Calu3 (cell line): Measurements from ENCODE around the gene TCF7L2. TPM values are rescaled to one million over a fixed set of nuclear protein-coding genes. Genes with fewer than 3 reads are reported as not detected.

ENCODE experiments used
- BruUV-seq: library from RNA; stranded (reverse); fragments of 400-500 nt; replicated peaks from 2 replicates; lab custom pipeline; 2021; lab: Mats Ljungman, UMichigan
- CTCF ChIA-PET: fragments of 300-600 bp; sonication (Branson Sonifier 250); formaldehyde crosslinking; loops from one replicate; lab custom pipeline; 2022; ENCODE audit warnings: antibody characterized with exemption; lab: Charles Lee
- DNase-seq: peaks from one replicate; pipeline ENCODE4 v3.0.0; 2022
- H3K27ac Mint-ChIP-seq: one replicate; pipeline ENCODE4 v1.8.0; 2022; ENCODE audit warnings: mixed read lengths; ENCODE audit not compliant: unreplicated experiment
- H3K27me3 Mint-ChIP-seq: one replicate; pipeline ENCODE4 v1.8.0; 2022; ENCODE audit warnings: mixed read lengths; ENCODE audit not compliant: unreplicated experiment
- H3K36me3 Mint-ChIP-seq: one replicate; pipeline ENCODE4 v1.8.0; 2022; ENCODE audit warnings: mild to moderate bottlenecking, moderate library complexity, mixed read lengths; ENCODE audit not compliant: insufficient read depth, unreplicated experiment
- H3K4me1 Mint-ChIP-seq: one replicate; pipeline ENCODE4 v1.8.0; 2022; ENCODE audit warnings: mild to moderate bottlenecking, low read depth, mixed read lengths; ENCODE audit not compliant: unreplicated experiment
- H3K4me3 Mint-ChIP-seq: one replicate; pipeline ENCODE4 v1.8.0; 2022; ENCODE audit warnings: mild to moderate bottlenecking, low read depth, moderate library complexity, mixed read lengths; ENCODE audit not compliant: unreplicated experiment
- H3K9me3 Mint-ChIP-seq: one replicate; pipeline ENCODE4 v1.8.0; 2022; ENCODE audit warnings: low read depth, mixed read lengths; ENCODE audit not compliant: unreplicated experiment
- intact Hi-C: fragments of 100-400 bp; cut with micrococcal nuclease; formaldehyde crosslinking; loops from one replicate; pipeline ENCODE4 v1.10.0; 2022; ENCODE audit not compliant: unreplicated experiment
- total RNA-seq: library from RNA; stranded (reverse); gene quantifications from 2 replicates; pipeline ENCODE4 v1.2.3, GENCODE V29; 2022
- TF ChIP-seq, protein P1 (sequence below): fragments of 200-600 bp; IDR thresholded peaks from one replicate; pipeline ENCODE4 v1.8.0; 2022; ENCODE audit warnings: antibody characterized with exemption; ENCODE audit not compliant: unreplicated experiment

TCF7L2 gene
- total RNA-seq, 1 experiment from 2014 or later = 36.6 TPM

DNA sequence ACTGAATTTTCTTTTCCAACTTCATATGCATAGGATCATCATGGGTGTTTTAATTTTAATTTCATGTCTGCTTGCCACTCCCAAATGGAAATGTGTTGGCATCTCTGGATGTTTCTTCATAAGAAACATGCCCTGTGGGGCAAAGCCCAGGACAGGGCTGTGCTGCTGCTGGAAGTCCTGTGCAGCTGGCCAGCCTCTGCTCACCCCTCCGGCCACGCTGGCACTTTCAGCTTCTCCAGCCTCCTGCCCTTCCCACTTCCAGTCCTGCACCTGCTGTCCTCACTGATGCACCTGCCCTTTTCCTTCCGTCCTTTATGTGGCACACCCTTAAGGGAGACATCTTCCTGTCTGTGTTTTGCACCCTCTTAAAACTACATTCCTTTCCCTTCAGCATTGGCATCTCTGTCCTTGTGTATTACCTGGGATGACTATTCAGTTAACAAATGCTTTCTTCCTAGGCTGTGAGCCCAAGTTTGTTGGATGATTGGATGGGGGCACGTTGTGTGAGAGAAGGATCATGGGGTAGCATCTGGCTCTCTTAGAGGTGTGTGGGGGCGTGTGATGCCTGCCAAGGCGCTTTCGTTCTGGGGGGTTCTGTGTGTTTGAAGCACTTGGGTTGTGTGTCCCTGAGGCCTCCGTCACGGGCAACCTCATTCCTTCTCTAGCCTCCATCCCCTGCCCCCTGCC lies 56.8 kb downstream of the TCF7L2 start:
- peaks cover 30% of the 10 kb centered on the region for H3K4me1 Mint-ChIP-seq
- CTCF ChIA-PET = no interaction called here
- H3K27me3 Mint-ChIP-seq = no peaks in the 10 kb centered on the region
- DNase-seq = no peak
- TF ChIP-seq, protein P1, sequence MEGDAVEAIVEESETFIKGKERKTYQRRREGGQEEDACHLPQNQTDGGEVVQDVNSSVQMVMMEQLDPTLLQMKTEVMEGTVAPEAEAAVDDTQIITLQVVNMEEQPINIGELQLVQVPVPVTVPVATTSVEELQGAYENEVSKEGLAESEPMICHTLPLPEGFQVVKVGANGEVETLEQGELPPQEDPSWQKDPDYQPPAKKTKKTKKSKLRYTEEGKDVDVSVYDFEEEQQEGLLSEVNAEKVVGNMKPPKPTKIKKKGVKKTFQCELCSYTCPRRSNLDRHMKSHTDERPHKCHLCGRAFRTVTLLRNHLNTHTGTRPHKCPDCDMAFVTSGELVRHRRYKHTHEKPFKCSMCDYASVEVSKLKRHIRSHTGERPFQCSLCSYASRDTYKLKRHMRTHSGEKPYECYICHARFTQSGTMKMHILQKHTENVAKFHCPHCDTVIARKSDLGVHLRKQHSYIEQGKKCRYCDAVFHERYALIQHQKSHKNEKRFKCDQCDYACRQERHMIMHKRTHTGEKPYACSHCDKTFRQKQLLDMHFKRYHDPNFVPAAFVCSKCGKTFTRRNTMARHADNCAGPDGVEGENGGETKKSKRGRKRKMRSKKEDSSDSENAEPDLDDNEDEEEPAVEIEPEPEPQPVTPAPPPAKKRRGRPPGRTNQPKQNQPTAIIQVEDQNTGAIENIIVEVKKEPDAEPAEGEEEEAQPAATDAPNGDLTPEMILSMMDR = no peak
- H3K36me3 Mint-ChIP-seq = peaks cover 30% of the 10 kb centered on the region
- no TSS peak for BruUV-seq
- no peaks in the 10 kb centered on the region for H3K9me3 Mint-ChIP-seq
- H3K4me3 Mint-ChIP-seq = no peak overlapping the region
- H3K27ac Mint-ChIP-seq = no peak overlapping the region
- intact Hi-C loops = no loop called here

DNA sequence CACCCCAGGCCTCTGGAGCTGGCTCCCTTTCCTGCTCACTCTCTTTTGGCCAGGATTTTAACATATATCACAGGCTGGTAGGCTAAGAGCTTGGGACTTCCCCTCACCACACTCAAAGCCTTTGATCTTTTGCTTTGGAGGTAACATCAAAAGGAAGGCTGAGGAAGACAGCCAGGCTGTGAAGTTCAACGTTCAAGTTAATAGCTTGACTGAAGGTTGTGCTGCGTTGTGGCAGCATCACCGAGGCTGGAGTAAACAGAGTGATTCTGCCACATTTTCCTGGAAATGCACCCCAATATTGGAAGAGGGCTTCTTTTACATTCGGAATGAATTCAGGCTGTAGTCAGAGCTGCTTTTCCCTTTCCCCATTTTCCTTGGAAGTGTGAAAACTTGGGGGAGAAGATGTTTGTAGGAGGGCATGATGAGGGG lies 57.3 kb downstream of the TCF7L2 start:
- no peak overlapping the region for H3K27ac Mint-ChIP-seq
- no TSS peak for BruUV-seq
- no peak overlapping the region for H3K4me3 Mint-ChIP-seq
- no peaks in the 10 kb centered on the region for H3K9me3 Mint-ChIP-seq
- no peak for DNase-seq
- CTCF ChIA-PET = no interaction called here
- H3K36me3 Mint-ChIP-seq = peaks cover 30% of the 10 kb centered on the region
- TF ChIP-seq, protein P1 = no peak
- peaks cover 35% of the 10 kb centered on the region for H3K4me1 Mint-ChIP-seq
- no peaks in the 10 kb centered on the region for H3K27me3 Mint-ChIP-seq
- intact Hi-C loops = no loop called here

DNA sequence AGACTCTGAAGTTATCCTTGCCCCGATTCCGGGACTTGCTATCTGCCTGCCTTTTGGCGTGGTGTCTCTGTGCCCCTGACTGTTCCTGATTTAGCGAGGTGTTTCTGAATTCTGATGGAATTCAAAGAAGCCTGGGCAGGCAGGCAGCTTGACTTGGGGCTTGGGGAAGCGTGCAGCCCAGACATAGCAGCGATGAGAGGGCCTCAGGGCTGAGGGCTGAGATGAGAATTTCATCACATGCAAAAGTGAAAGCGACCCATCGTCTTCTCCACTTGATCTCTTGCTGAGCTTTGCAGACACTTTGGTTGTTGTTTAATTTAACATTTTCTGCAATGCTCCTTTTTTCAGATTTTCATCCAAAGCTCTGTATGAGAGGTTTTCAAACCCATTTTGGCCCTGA lies 57.8 kb downstream of the TCF7L2 start:
- peaks cover 30% of the 10 kb centered on the region for H3K36me3 Mint-ChIP-seq
- no peak overlapping the region for H3K27ac Mint-ChIP-seq
- no peaks in the 10 kb centered on the region for H3K9me3 Mint-ChIP-seq
- peaks cover 39% of the 10 kb centered on the region for H3K4me1 Mint-ChIP-seq
- DNase-seq = no peak
- no peak overlapping the region for H3K4me3 Mint-ChIP-seq
- BruUV-seq = no TSS peak
- CTCF ChIA-PET = no interaction called here
- H3K27me3 Mint-ChIP-seq = no peaks in the 10 kb centered on the region
- intact Hi-C loops = no loop called here
- TF ChIP-seq, protein P1 = no peak

DNA sequence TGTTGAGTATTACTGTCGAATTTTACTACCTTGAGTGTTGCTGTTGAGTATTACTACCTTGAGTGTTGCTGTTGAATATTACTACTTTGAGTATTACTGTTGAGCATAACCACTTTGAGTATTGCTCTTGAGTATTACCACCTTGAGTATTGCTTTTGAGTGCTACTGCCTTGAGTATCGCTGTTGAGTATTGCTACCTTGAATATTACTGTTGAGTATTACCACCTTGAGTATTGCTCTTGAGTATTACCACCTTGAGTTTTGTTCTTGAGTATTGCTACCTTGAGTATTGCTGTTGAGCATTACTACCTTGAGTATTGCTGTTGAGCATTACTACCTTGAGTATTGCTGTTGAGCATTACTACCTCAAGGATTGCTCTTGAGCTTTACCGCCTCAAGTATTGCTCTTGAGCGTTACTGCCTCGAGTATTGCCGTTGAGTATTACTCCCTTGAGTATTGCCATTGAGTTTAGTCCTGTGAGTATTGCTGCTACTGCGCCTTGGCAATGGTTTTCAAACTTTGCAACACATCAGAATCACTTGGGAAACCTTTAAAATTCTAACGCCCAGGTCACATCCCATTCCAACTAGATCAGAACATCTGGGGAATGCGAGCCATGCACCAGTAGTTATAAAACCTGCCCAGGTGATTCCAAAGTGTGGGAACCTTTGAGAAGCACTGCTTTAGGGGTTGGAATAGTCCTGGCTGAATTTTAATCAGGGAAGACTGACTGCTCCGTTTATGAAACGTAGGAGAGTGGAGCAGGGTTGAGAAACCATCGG lies 61.7 kb downstream of the TCF7L2 start:
- CTCF ChIA-PET = interaction anchor here (0.8 kb wide), 1 partner anchor 201 kb away, joined by 5 read pairs; no protein-coding TSS in a partner anchor
- Mint-ChIP-seq H3K27me3 (no peaks in the 10 kb centered on the region), H3K4me3 (no peak overlapping the region), H3K4me1 (peaks cover 12% of the 10 kb centered on the region), H3K36me3 (peaks cover 19% of the 10 kb centered on the region), H3K27ac (no peak overlapping the region), H3K9me3 (no peaks in the 10 kb centered on the region)
- BruUV-seq = no TSS peak
- intact Hi-C loops = no loop called here
- no peak for DNase-seq
- TF ChIP-seq, protein P1 = no peak
